Transverse colon (tissue), 4 donors: ENCODE results near the gene ANKRD34B.

Experiments used
- EP300 ChIP-seq: sonication (generic); formaldehyde crosslinking; IDR thresholded peaks from one replicate; pipeline ENCODE4 v1.6.1; 2017; ENCODE audit warnings: antibody characterized with exemption, low read depth
- POLR2A ChIP-seq: fragments of 450-650 bp; IDR thresholded peaks from one replicate; pipeline ENCODE4 v1.6.1; 2016; ENCODE audit warnings: antibody characterized with exemption, mild to moderate bottlenecking, moderate library complexity
- POLR2AphosphoS5 ChIP-seq, 3 donors: sonication (generic); formaldehyde crosslinking; IDR thresholded peaks; one replicate each; pipeline ENCODE4 v1.6.1; 2016; ENCODE audit warnings: antibody characterized with exemption in 3 of 3
- TF ChIP-seq, protein P1 (sequence below), 5 experiments: fragments of 200-600 bp in 3 of 5; fragments of 450-650 bp in 2 of 5; sonication (generic) in 3 of 5; IDR thresholded peaks; 1 replicate in 2 of 5; 2 replicates in 3 of 5; pipeline ENCODE4 v1.5.1; 2016 to 2017; ENCODE audit warnings: antibody characterized with exemption in 5 of 5, inconsistent platforms in 3 of 5, mild to moderate bottlenecking in 2 of 5, moderate library complexity in 1 of 5

DNA sequence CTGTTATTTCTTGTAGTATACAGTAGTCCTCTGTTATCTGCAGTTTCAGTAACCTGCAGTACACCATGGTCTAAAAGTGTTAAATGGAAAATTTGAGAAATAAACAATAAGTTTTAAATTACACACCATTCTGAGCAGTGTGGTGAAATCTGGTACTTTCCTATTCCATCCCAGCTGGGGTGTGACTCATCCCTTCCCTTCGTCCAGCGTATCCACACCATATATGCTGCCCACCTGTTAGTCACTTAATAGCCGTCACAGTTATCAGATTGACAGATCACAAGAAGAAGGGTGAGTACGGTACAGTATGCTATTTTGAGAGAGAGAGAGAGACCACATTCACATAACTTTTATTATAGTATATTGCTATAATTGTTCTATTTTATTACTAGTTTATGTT, 53.3 kb downstream of the ANKRD34B start:
- TF ChIP-seq POLR2A (no peak), POLR2AphosphoS5 (IDR thresholded peaks at IDR 0.05) (no peak), EP300 (no peak)
- TF ChIP-seq, protein P1, sequence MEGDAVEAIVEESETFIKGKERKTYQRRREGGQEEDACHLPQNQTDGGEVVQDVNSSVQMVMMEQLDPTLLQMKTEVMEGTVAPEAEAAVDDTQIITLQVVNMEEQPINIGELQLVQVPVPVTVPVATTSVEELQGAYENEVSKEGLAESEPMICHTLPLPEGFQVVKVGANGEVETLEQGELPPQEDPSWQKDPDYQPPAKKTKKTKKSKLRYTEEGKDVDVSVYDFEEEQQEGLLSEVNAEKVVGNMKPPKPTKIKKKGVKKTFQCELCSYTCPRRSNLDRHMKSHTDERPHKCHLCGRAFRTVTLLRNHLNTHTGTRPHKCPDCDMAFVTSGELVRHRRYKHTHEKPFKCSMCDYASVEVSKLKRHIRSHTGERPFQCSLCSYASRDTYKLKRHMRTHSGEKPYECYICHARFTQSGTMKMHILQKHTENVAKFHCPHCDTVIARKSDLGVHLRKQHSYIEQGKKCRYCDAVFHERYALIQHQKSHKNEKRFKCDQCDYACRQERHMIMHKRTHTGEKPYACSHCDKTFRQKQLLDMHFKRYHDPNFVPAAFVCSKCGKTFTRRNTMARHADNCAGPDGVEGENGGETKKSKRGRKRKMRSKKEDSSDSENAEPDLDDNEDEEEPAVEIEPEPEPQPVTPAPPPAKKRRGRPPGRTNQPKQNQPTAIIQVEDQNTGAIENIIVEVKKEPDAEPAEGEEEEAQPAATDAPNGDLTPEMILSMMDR (IDR thresholded peaks at IDR 0.05) = no peak
